SU-DHL-6 (cell line): ENCODE data around the gene USP17L27.
"Not testable (repeated sequence)": the region's sequence is repeated elsewhere in the genome, so short reads cannot be mapped to it uniquely, and the experiment has no call there.

Experiments
- CTCF ChIP-seq: fragments of 200-600 bp; sonication (generic); IDR thresholded peaks from one replicate; pipeline ENCODE4 v1.5.1; 2017; ENCODE audit warnings: antibody characterized with exemption, mild to moderate bottlenecking, low read length, moderate library complexity; ENCODE audit not compliant: insufficient read depth, poor library complexity, severe bottlenecking
- EZH2phosphoT487 ChIP-seq: fragments of 200-600 bp; sonication (generic), shearing (Covaris generic); conservative IDR thresholded peaks from 2 replicates; pipeline ENCODE4 v1.6.1; 2018; ENCODE audit warnings: mild to moderate bottlenecking, antibody characterized with exemption, low read length, moderate library complexity, mixed read lengths

- not testable (repeated sequence) for TF ChIP-seq CTCF, EZH2phosphoT487
These were observed 45.1 kb downstream of the USP17L27 start for GRCh38 chr4:9389001-9389400.
